ENCODE measurements around the gene B4GALNT1. TPM values are rescaled to one million over a fixed set of nuclear protein-coding genes. Genes with fewer than 3 reads are reported as not detected.
"Not testable (repeated sequence)": the region's sequence is repeated elsewhere in the genome, so short reads cannot be mapped to it uniquely, and the experiment has no call there.

B4GALNT1 gene
- total RNA-seq, 1 experiment from 2014 or later = 0.40 TPM

DNA sequence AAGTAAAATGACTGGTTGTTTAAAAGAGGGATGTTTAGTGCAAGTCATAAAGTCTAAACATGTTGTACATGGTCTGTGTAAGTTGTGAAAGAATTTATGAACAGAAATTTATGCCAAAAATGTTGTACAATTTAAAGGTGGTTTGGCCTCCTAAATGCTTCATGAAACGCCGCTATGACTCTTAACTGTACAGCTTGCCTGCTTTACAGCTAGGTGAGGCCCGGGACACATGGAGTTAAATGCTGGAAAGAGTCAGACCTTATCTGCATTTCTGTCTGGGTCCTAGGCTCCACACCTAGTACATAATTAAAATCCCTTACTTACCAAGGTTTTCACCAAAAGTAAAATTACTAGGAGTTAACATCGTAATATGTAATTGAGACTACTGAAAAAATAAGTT, 28.4 kb upstream of the B4GALNT1 start:
- Mint-ChIP-seq H3K36me3 (ENCODE audit: insufficient read depth, unreplicated experiment) (no peaks in the 10 kb centered on the region), H3K27ac (ENCODE audit: low read depth, unreplicated experiment) (no peak overlapping the region), H3K4me3 (ENCODE audit: unreplicated experiment) (no peak overlapping the region), H3K9me3 (ENCODE audit: unreplicated experiment) (peaks cover 8% of the 10 kb centered on the region), H3K4me1 (ENCODE audit: insufficient read depth, unreplicated experiment) (peaks cover 10% of the 10 kb centered on the region), H3K27me3 (ENCODE audit: insufficient read depth, unreplicated experiment) (no peaks in the 10 kb centered on the region)
- TF ChIP-seq, protein P1, sequence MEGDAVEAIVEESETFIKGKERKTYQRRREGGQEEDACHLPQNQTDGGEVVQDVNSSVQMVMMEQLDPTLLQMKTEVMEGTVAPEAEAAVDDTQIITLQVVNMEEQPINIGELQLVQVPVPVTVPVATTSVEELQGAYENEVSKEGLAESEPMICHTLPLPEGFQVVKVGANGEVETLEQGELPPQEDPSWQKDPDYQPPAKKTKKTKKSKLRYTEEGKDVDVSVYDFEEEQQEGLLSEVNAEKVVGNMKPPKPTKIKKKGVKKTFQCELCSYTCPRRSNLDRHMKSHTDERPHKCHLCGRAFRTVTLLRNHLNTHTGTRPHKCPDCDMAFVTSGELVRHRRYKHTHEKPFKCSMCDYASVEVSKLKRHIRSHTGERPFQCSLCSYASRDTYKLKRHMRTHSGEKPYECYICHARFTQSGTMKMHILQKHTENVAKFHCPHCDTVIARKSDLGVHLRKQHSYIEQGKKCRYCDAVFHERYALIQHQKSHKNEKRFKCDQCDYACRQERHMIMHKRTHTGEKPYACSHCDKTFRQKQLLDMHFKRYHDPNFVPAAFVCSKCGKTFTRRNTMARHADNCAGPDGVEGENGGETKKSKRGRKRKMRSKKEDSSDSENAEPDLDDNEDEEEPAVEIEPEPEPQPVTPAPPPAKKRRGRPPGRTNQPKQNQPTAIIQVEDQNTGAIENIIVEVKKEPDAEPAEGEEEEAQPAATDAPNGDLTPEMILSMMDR (IDR thresholded peaks at IDR 0.05; ENCODE audit: unreplicated experiment) = no peak
- BruUV-seq (replicated peaks) = no TSS peak
- no peak for DNase-seq (ENCODE audit: unreplicated experiment)
- ChIA-PET POLR2A (interaction anchor here (0.7 to 0.9 kb wide), 3 partner anchors 16 to 279 kb away, joined by 3 read pairs; no protein-coding TSS in a partner anchor), CTCF (interaction anchor here (0.7 to 2.0 kb wide), 3 partner anchors 15 to 133 kb away, joined by 3 to 9 read pairs (median 4); no protein-coding TSS in a partner anchor)
- intact Hi-C loops (cut with micrococcal nuclease) = no loop called here

DNA sequence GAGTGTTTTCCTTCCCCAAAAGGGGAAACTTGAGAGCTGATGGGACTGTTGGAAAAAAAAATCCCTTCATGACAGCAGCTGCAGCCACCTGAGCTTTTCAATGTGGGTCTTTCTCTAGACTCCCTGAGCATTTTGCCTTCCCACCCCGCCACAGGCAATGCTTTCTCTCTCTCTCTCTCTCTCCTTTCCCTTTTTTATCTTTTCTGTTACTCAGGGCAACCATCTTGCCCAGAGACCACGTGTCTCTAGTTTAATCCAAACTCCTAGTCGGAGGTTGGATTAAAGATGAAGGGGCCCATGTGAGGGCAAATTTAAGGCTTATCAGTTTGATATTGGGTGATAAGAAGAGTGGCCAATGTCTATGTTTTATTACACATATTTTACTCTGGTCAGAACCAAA, 25.9 kb upstream of the B4GALNT1 start:
- TF ChIP-seq, protein P1 (IDR thresholded peaks at IDR 0.05; ENCODE audit: unreplicated experiment) = no peak
- H3K36me3 Mint-ChIP-seq (ENCODE audit: insufficient read depth, unreplicated experiment) = no peaks in the 10 kb centered on the region
- no peaks in the 10 kb centered on the region for H3K27me3 Mint-ChIP-seq (ENCODE audit: insufficient read depth, unreplicated experiment)
- BruUV-seq (replicated peaks) = no TSS peak
- CTCF ChIA-PET = interaction anchor here (0.6 to 1.4 kb wide), 2 partner anchors 124 to 127 kb away, joined by 3 read pairs; partner anchors contain the start of gene TSFM
- peaks cover 10% of the 10 kb centered on the region for H3K4me1 Mint-ChIP-seq (ENCODE audit: insufficient read depth, unreplicated experiment)
- H3K9me3 Mint-ChIP-seq (ENCODE audit: unreplicated experiment) = no peaks in the 10 kb centered on the region
- DNase-seq (ENCODE audit: unreplicated experiment) = no peak
- no peak overlapping the region for H3K4me3 Mint-ChIP-seq (ENCODE audit: unreplicated experiment)
- POLR2A ChIA-PET = no interaction called here
- intact Hi-C loops (cut with micrococcal nuclease) = no loop called here
- no peak overlapping the region for H3K27ac Mint-ChIP-seq (ENCODE audit: low read depth, unreplicated experiment)

DNA sequence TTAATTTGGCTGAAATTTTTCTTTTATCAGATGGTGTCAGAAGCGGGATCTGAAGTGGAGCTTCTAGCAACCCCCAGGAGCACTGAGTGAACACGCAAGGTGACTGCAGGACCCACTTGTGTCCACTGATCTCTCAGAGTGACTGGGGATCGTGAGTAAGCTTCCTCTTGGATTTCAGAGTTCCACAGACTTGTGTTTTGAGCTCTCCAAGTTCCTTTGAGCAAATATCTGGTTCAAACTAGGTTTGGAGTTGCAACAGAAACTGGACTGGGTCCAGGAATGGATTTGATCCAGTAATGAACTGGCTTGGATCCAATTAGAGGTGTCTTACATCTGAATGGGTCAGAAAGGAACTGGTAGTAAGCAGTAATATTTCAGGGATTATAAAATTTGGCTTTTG, 24.7 kb upstream of the B4GALNT1 start:
- TF ChIP-seq, protein P1 (IDR thresholded peaks at IDR 0.05; ENCODE audit: unreplicated experiment) = no peak
- intact Hi-C loops (cut with micrococcal nuclease) = no loop called here
- no peak overlapping the region for H3K27ac Mint-ChIP-seq (ENCODE audit: low read depth, unreplicated experiment)
- peak; percentile 90 for DNase-seq (ENCODE audit: unreplicated experiment)
- peaks cover 10% of the 10 kb centered on the region for H3K4me1 Mint-ChIP-seq (ENCODE audit: insufficient read depth, unreplicated experiment)
- ChIA-PET POLR2A (interaction anchor here (0.6 to 1.6 kb wide), 11 partner anchors 12 to 165 kb away, joined by 3 to 8 read pairs (median 4); partner anchors contain the start of genes DCTN2 and PIP4K2C), CTCF (interaction anchor here (0.7 to 2.7 kb wide), 7 partner anchors 14 to 225 kb away, joined by 3 to 17 read pairs (median 6); partner anchors contain the start of genes B4GALNT1 and OS9)
- peak overlapping the region; percentile 36 for H3K4me3 Mint-ChIP-seq (ENCODE audit: unreplicated experiment)
- H3K9me3 Mint-ChIP-seq (ENCODE audit: unreplicated experiment) = no peaks in the 10 kb centered on the region
- no peaks in the 10 kb centered on the region for H3K36me3 Mint-ChIP-seq (ENCODE audit: insufficient read depth, unreplicated experiment)
- no peaks in the 10 kb centered on the region for H3K27me3 Mint-ChIP-seq (ENCODE audit: insufficient read depth, unreplicated experiment)
- BruUV-seq (replicated peaks) = no TSS peak

DNA sequence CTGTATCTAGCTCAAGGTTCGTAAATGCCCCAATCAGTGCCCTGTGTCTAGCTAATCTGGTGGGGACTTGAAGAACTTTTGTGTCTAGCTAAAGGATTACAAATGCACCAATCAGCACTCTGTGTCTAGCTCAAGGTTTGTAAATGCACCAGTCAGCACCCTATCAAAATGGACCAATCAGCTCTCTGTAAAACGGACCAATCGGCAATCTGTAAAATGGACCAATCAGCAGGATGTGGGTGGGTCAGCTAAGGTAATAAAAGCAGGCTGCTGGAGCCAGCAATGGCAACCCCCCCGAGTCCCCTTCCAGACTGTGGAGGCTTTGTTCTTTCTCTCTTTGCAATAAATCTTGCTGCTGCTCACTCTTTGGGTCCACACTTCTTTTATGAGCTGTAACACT, 23.4 kb upstream of the B4GALNT1 start:
- DNase-seq (ENCODE audit: unreplicated experiment); H3K27ac Mint-ChIP-seq (ENCODE audit: low read depth, unreplicated experiment); BruUV-seq (replicated peaks); H3K36me3 Mint-ChIP-seq (ENCODE audit: insufficient read depth, unreplicated experiment); H3K4me3 Mint-ChIP-seq (ENCODE audit: unreplicated experiment); H3K9me3 Mint-ChIP-seq (ENCODE audit: unreplicated experiment); H3K27me3 Mint-ChIP-seq (ENCODE audit: insufficient read depth, unreplicated experiment); intact Hi-C loops (cut with micrococcal nuclease): not testable (repeated sequence)
- CTCF ChIA-PET = interaction anchor here (0.6 to 2.7 kb wide), 6 partner anchors 23 to 1231 kb away, joined by 3 to 17 read pairs (median 6); partner anchors contain the start of genes B4GALNT1 and OS9
- H3K4me1 Mint-ChIP-seq (ENCODE audit: insufficient read depth, unreplicated experiment) = peaks cover 10% of the 10 kb centered on the region
- POLR2A ChIA-PET = interaction anchor here (0.6 to 1.9 kb wide), 4 partner anchors 12 to 70 kb away, joined by 3 to 8 read pairs (median 5); partner anchors contain the start of gene PIP4K2C
